Neuronal stem cell (in vitro differentiated cells): ENCODE results near the gene VILL.

ENCODE experiments used
- DNase-seq: peaks from one replicate; pipeline ENCODE4 v3.0.0-alpha.2; 2013; ENCODE audit warnings: low spot score
- H2AFZ ChIP-seq: one replicate; pipeline ENCODE4 v1.6.1; 2013; ENCODE audit warnings: mild to moderate bottlenecking, low read length, inconsistent platforms
- H2AK5ac ChIP-seq: 2 replicates; pipeline ENCODE4 v1.6.1; 2013; ENCODE audit warnings: low read depth, mild to moderate bottlenecking, inconsistent platforms, low read length, moderate library complexity, mixed read lengths
- H2BK120ac ChIP-seq: 2 replicates; pipeline ENCODE4 v1.6.1; 2013; ENCODE audit warnings: low read depth, mild to moderate bottlenecking, inconsistent platforms, low read length, moderate library complexity, mixed read lengths
- H2BK12ac ChIP-seq: one replicate; pipeline ENCODE4 v1.6.1; 2013; ENCODE audit warnings: low read length, inconsistent platforms
- H2BK15ac ChIP-seq: 2 replicates; pipeline ENCODE4 v1.6.1; 2013; ENCODE audit warnings: mild to moderate bottlenecking, low read length, inconsistent platforms, mixed read lengths
- H2BK5ac ChIP-seq: one replicate; pipeline ENCODE4 v1.6.1; 2013; ENCODE audit warnings: inconsistent platforms, mild to moderate bottlenecking, low read length, moderate library complexity
- H3K14ac ChIP-seq: one replicate; pipeline ENCODE4 v1.6.1; 2013; ENCODE audit warnings: low read length, inconsistent platforms
- H3K18ac ChIP-seq: 2 replicates; pipeline ENCODE4 v1.6.1; 2013; ENCODE audit warnings: low read length, inconsistent platforms
- H3K23ac ChIP-seq: 2 replicates; pipeline ENCODE4 v1.6.1; 2013; ENCODE audit warnings: low read depth, mild to moderate bottlenecking, mixed read lengths, low read length, inconsistent platforms; ENCODE audit not compliant: poor library complexity
- H3K27ac ChIP-seq: replicated peaks from 3 replicates; pipeline ENCODE4 v1.5.1; 2013; ENCODE audit warnings: low read length, inconsistent platforms
- H3K27me3 ChIP-seq, 3 experiments: 2 replicates each; pipeline ENCODE4 v1.6.1; 2013; ENCODE audit warnings: low read length in 3 of 3, mild to moderate bottlenecking in 2 of 3, inconsistent platforms in 1 of 3, low read depth in 1 of 3, mixed read lengths in 1 of 3, moderate library complexity in 1 of 3; ENCODE audit not compliant: control insufficient read depth in 3 of 3, insufficient read depth in 3 of 3
- H3K36me3 ChIP-seq, 2 donors: replicated peaks in 1 of 2; 2 replicates each; pipeline ENCODE4 v1.6.1; 2013; ENCODE audit warnings: low read length in 2 of 2; ENCODE audit not compliant: control insufficient read depth in 2 of 2, insufficient read depth in 2 of 2
- H3K4ac ChIP-seq: 2 replicates; pipeline ENCODE4 v1.6.1; 2013; ENCODE audit warnings: inconsistent platforms, mild to moderate bottlenecking, low read length, moderate library complexity
- H3K4me1 ChIP-seq, 2 donors: 1 replicate in 1 of 2; 2 replicates in 1 of 2; pipeline ENCODE4 v1.6.1; 2013; ENCODE audit warnings: low read length in 2 of 2, low read depth in 1 of 2; ENCODE audit not compliant: control insufficient read depth in 2 of 2, insufficient read depth in 1 of 2
- H3K4me2 ChIP-seq: one replicate; pipeline ENCODE4 v1.6.1; 2013; ENCODE audit warnings: mild to moderate bottlenecking, low read length, inconsistent platforms; ENCODE audit not compliant: insufficient read depth, poor library complexity, severe bottlenecking
- H3K4me3 ChIP-seq, 2 donors: 2 replicates each; pipeline ENCODE4 v1.5.1; 2013; ENCODE audit warnings: low read length in 2 of 2, mild to moderate bottlenecking in 2 of 2, inconsistent platforms in 1 of 2, moderate library complexity in 1 of 2
- H3K79me1 ChIP-seq: one replicate; pipeline ENCODE4 v1.6.1; 2013; ENCODE audit warnings: low read depth, mild to moderate bottlenecking, inconsistent platforms, low read length, moderate library complexity
- H3K9ac ChIP-seq: one replicate; pipeline ENCODE4 v1.6.1; 2013; ENCODE audit warnings: mild to moderate bottlenecking, low read depth, low read length, inconsistent platforms; ENCODE audit not compliant: poor library complexity
- H3K9me3 ChIP-seq, 2 donors: replicated peaks in 1 of 2; 2 replicates each; pipeline versions ENCODE3 to v1.6.1; 2013; ENCODE audit warnings: low read length in 2 of 2, mild to moderate bottlenecking in 2 of 2, inconsistent platforms in 1 of 2, low read depth in 1 of 2, mixed read lengths in 1 of 2, moderate library complexity in 1 of 2; ENCODE audit not compliant: control insufficient read depth in 2 of 2, insufficient read depth in 1 of 2
- H4K8ac ChIP-seq: one replicate; pipeline ENCODE4 v1.6.1; 2013; ENCODE audit warnings: low read depth, mild to moderate bottlenecking, inconsistent platforms, low read length, moderate library complexity
- H4K91ac ChIP-seq: one replicate; pipeline ENCODE4 v1.6.1; 2013; ENCODE audit warnings: low read length, low read depth, mild to moderate bottlenecking, inconsistent platforms; ENCODE audit not compliant: poor library complexity
- WGBS, 2 donors: extraction: QIAGEN DNeasy Blood & Tissue Kit; methylation state at CpG; one replicate each; pipeline ENCODE4 v1.1.7; 2013; ENCODE audit warnings: missing lambda C conversion rate in 2 of 2, mixed read lengths in 1 of 2; ENCODE audit not compliant: insufficient read length in 2 of 2, insufficient replicate concordance in 1 of 2; ENCODE audit errors: extremely low coverage in 2 of 2; 5-methylcytosine and 5-hydroxymethylcytosine counted together

The VILL gene

GRCh38 chr3:37995652-37996641 is 5.4 kb downstream of the VILL start:
- DNase-seq = no peak
- Histone ChIP-seq H3K18ac (no peak overlapping the region), H3K36me3 (peaks cover 0 to 4% of the 10 kb centered on the region in 2 donors), H3K9me3 (no peaks in the 10 kb centered on the region), H2BK12ac (no peak overlapping the region), H3K79me1 (no peaks in the 10 kb centered on the region), H4K91ac (no peak overlapping the region), H3K27ac (no peak overlapping the region), H2AK5ac (no peak overlapping the region), H2BK15ac (no peak overlapping the region), H2BK5ac (no peak overlapping the region), H3K9ac (no peak overlapping the region), H3K4me1 (peaks cover 7 to 18% of the 10 kb centered on the region in 2 donors), H2AFZ (no peak overlapping the region), H3K23ac (no peak overlapping the region), H3K14ac (no peak overlapping the region), H3K4ac (no peak overlapping the region), H3K27me3 (peaks cover 0 to 64% (median 6%) of the 10 kb centered on the region in 3 experiments), H3K4me2 (no peak overlapping the region), H2BK120ac (no peak overlapping the region), H3K4me3 (peak overlapping the region in 1 of 2 donors; percentile 47), H4K8ac (no peak overlapping the region)
- no CpG with 5 or more reads among the region's 10 CpGs for WGBS, 2 donors

- no peaks in the 10 kb centered on the region for H3K9me3 ChIP-seq
- H2BK5ac ChIP-seq = no peak overlapping the region
- no peak overlapping the region for H2AFZ ChIP-seq
- H3K14ac ChIP-seq = no peak overlapping the region
- no peak overlapping the region for H3K4me2 ChIP-seq
- peak; percentile 74 for DNase-seq
- peaks cover 0 to 8% of the 10 kb centered on the region in 2 donors for H3K36me3 ChIP-seq
- no CpG with 5 or more reads among the region's 7 CpGs for WGBS, 2 donors
- H2BK120ac ChIP-seq = no peak overlapping the region
- H4K8ac ChIP-seq = no peak overlapping the region
- no peak overlapping the region for H3K23ac ChIP-seq
- H2BK12ac ChIP-seq = no peak overlapping the region
- H2BK15ac ChIP-seq = peak overlapping the region; percentile 64
- no peak overlapping the region for H4K91ac ChIP-seq
- no peak overlapping the region for H3K4ac ChIP-seq
- no peak overlapping the region for H3K4me3 ChIP-seq
- no peak overlapping the region for H3K18ac ChIP-seq
- H3K27ac ChIP-seq = no peak overlapping the region
- no peak overlapping the region for H3K9ac ChIP-seq
- H3K79me1 ChIP-seq = no peaks in the 10 kb centered on the region
- peak overlapping the region; percentile 85 for H2AK5ac ChIP-seq
- H3K4me1 ChIP-seq = peaks cover 10 to 18% of the 10 kb centered on the region in 2 donors
- H3K27me3 ChIP-seq = peaks cover 0 to 57% (median 6%) of the 10 kb centered on the region in 3 experiments
These were observed 6.3 kb downstream of the VILL start for GRCh38 chr3:37996785-37997301.

DNA sequence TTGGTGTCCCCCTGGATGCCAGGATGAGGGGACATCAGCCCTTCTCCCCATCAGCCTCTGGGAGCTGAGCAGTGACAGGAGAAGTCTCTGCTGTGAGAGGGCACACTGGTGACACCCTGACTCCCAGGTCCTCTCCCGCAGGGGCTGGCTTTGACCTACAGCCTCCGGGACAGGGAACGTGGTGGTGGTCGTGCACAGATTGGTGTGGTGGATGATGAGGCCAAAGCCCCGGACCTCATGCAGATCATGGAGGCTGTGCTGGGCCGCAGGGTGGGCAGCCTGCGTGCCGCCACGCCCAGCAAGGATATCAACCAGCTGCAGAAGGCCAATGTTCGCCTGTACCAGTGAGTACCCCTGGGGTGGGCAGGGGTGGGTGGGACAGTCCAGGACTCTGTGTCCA is 6.8 kb downstream of the VILL start:
- H2AFZ ChIP-seq = no peak overlapping the region
- H3K27ac ChIP-seq = no peak overlapping the region
- H2BK12ac ChIP-seq = no peak overlapping the region
- H3K23ac ChIP-seq = peak overlapping the region; percentile 77
- peaks cover 10 to 18% of the 10 kb centered on the region in 2 donors for H3K4me1 ChIP-seq
- H3K14ac ChIP-seq = no peak overlapping the region
- no peak overlapping the region for H4K91ac ChIP-seq
- H2BK15ac ChIP-seq = peak overlapping the region; percentile 64
- no peak overlapping the region for H3K4me2 ChIP-seq
- peak overlapping the region; percentile 85 for H2AK5ac ChIP-seq
- no CpG with 5 or more reads among the region's 10 CpGs for WGBS, 2 donors
- peaks cover 0 to 12% of the 10 kb centered on the region in 2 donors for H3K36me3 ChIP-seq
- H2BK5ac ChIP-seq = no peak overlapping the region
- no peak overlapping the region for H4K8ac ChIP-seq
- no peak overlapping the region for H2BK120ac ChIP-seq
- H3K9ac ChIP-seq = peak overlapping the region; percentile 53
- DNase-seq = no peak
- H3K9me3 ChIP-seq = no peaks in the 10 kb centered on the region
- no peak overlapping the region for H3K4ac ChIP-seq
- H3K4me3 ChIP-seq = no peak overlapping the region
- no peaks in the 10 kb centered on the region for H3K79me1 ChIP-seq
- H3K18ac ChIP-seq = no peak overlapping the region
- peaks cover 0 to 52% (median 6%) of the 10 kb centered on the region in 3 experiments for H3K27me3 ChIP-seq

GRCh38 chr3:37997791-37998370 is 7.3 kb downstream of the VILL start:
- Histone ChIP-seq H3K4me2 (no peak overlapping the region), H2AFZ (peak overlapping the region; percentile 92), H3K4me1 (peaks cover 10 to 18% of the 10 kb centered on the region in 2 donors), H3K27me3 (peaks cover 0 to 46% (median 6%) of the 10 kb centered on the region in 3 experiments), H3K18ac (no peak overlapping the region), H2BK15ac (no peak overlapping the region), H3K79me1 (no peaks in the 10 kb centered on the region), H3K14ac (no peak overlapping the region), H4K8ac (no peak overlapping the region), H3K27ac (no peak overlapping the region), H4K91ac (no peak overlapping the region), H2AK5ac (peak overlapping the region; percentile 85), H3K9me3 (no peaks in the 10 kb centered on the region), H3K23ac (peak overlapping the region; percentile 32), H2BK12ac (no peak overlapping the region), H3K36me3 (peaks cover 0 to 14% of the 10 kb centered on the region in 2 donors), H2BK5ac (no peak overlapping the region), H3K9ac (no peak overlapping the region), H2BK120ac (no peak overlapping the region), H3K4ac (no peak overlapping the region), H3K4me3 (no peak overlapping the region)
- DNase-seq = no peak
- WGBS, 2 donors = no CpG with 5 or more reads among the region's 6 CpGs
